Muscle of back (tissue), 11 donors: ENCODE data around the gene EVA1B. TPM values are rescaled to one million over a fixed set of nuclear protein-coding genes. Genes with fewer than 3 reads are reported as not detected.

Source experiments
- DNase-seq, 3 donors: peaks; one replicate each; pipeline versions ENCODE4 v3.0.0 to v3.0.0-alpha.2; 2013
- polyA plus RNA-seq, 10 donors: library from polyadenylated mRNA; unstranded; fragments of 120-200 nt; gene quantifications; one replicate each; pipeline ENCODE4 v1.2.1, GENCODE V29; 2013; ENCODE audit not compliant: insufficient read length in 10 of 10

The EVA1B gene
- polyA plus RNA-seq, 10 donors = 17.7 to 53.6 (median 29.9) TPM

- DNase-seq = no peak
Observed at GRCh38 chr1:36349839-36350238, 26.4 kb upstream of the EVA1B start.

GRCh38 chr1:36349241-36349671, 25.8 kb upstream of the EVA1B start:
- peak in 1 of 3 donors; percentile 44 for DNase-seq

DNA sequence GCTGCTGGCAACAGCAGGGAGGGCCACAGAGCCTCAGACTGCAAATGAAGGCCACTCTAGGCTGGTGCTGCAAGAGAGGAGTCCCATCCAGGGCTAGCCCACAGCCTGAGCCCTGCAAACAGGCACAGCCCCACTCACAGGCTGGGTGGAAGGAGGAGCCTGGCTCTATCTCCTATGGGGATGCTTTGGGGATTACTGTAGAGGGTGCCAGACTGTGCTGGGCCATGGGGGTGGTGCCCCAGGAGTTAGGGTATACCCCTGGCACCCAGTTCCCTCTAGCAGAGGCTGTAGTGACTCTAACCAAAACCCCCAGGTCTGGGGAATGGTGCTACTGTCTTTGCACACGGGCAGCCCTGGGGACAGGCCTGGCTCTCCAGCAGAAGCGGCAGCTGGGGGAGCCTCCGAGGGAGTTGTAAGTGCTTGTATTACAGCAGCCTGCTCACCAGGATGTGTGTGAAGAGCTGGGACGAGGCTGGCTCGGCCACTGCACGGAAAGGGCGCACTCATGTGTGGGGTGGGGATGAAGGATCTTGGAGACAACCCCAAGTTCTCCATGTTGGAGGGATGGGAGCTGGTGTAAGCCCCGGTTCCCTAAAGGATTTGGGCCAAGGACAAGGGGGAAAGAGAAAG, 23.4 kb upstream of the EVA1B start:
- DNase-seq = no peak

DNA sequence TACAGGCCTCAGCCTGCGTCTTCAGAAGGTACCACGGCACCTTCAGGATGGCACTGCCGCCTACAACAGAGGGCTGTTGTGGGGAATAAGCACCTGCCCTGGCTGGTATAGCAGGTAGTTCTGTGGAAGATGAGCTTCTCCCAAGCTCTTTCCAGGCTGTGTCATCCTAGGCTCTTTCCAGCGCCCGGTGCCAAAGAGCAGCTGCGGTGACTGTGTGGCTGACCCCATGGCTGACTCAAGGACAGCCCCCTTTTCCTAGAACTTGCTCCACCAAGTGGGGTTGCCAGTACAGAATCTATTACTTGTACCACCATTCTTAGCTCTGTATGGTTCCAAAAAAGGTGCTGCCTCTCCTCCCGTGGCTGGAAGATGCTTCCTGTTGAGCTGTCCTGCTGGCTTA, 21.9 kb upstream of the EVA1B start:
- DNase-seq = no peak

DNA sequence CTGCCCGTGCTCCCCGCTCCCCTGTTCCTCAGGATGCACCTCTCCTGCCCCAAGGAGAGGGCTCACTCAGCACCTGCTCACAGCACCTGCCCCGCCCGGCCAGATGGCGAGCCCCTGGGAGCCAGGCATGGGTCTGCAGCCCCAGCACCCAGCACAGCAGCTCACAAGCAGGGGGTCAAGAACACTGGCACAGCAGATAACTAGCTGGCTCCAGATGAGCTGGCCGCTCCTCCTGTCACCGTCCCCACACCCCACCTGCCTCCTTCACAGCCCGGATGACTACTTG, 20.9 kb upstream of the EVA1B start:
- DNase-seq = no peak

- DNase-seq = no peak
Observed at GRCh38 chr1:36343651-36344394, 20.4 kb upstream of the EVA1B start.

- peak in 1 of 3 donors; percentile 36 for DNase-seq
Observed at GRCh38 chr1:36342426-36343185, 19.2 kb upstream of the EVA1B start.

DNA sequence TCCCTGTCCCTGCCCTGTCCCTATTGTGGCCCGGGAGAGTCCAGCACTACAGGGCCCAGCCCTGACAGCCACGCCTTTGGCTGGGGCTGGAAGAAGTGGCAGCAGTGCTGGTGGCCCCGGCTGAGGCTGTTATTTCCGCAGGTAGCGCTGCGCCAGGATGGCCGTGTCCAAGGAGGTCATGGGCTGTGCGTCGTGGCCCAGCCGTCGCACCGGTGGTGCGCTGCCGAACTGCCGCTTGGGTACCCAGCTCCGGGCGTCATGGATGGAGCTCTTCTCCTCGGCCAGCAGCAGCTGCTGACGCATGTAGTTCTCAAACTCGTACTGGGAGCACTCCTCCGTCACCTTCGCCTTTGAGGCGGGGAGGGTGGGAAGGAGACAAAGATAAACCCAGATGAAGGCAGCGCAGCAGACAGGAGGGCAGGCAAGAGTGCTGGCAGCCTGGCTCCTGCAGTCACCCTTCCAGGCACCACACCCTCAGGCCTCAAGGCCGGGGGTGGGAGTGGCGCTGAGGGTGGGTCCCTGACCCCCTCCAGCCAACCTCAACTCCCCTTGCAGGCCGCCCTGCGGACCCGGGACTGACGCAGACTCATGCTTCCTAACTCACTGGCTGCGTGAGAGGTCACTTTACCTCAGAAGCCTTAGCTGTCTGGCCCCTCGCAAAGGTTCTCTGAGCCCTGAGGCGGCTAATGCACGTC, 18.3 kb upstream of the EVA1B start:
- no peak for DNase-seq

DNA sequence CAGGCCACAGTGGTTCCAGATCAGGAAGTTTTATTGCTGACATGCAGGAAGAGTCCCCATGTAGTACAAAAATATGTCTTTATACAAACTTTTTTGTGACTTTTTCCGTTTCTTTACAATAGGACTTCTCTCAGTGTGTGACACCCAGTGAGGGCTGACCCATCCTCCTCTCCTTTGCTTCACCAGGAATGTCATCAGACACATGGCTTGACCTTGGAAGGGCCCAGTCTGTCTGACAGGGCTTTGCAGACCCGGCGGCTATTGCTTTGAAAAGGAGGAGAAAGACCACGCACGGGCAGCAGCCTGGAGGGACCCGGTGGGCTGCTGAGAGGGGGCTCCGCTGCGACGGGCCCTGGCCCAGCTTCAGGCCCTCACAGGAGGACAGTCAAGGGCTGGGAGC, 16.2 kb upstream of the EVA1B start:
- no peak for DNase-seq

DNA sequence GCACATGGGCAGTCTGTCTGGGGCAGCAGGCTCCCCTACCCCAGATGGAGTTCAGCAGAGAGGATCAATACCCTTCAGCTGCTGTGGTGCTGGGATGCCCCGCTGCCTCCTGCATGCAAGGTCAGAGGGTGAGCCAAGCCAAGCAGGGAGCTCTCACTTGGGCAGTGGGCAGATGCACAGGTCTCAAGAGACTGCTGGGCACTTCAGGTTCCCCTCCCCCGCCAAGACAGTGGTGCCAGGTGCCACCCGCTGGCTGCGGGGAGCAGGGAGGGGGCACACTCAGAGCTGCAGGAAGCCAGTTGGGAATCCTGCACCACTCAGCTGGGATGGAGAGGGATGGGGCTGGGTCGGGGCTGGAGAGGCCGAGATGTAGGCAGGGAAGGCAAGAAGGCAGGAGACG, 15.8 kb upstream of the EVA1B start:
- DNase-seq = no peak

GRCh38 chr1:36337830-36338229, 14.4 kb upstream of the EVA1B start:
- no peak for DNase-seq

GRCh38 chr1:36330940-36331339, 7.5 kb upstream of the EVA1B start:
- no peak for DNase-seq

DNA sequence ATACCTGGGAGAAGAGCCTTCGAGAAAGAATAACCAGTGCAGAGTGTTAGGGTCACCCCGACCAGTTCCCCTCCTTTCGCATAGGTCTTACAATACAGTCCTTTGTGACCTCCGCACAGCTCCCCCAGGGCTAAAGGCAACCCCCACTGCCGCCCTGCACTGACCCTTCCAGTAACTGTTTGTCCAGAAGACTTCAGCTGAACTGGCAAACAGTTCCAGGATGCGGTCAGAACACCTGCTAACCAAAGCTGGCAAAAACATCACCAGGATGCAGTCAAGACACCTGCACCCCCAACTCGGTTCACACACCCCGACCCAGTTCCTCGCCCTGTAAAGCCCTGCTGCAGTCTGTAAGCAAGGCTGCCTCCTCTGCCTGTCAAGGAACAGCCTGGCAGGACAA, 6.4 kb upstream of the EVA1B start:
- DNase-seq = no peak

- peak in 1 of 3 donors; percentile 47 for DNase-seq
Observed at GRCh38 chr1:36328713-36329112, 5.3 kb upstream of the EVA1B start.

GRCh38 chr1:36328088-36328480, 4.6 kb upstream of the EVA1B start:
- no peak for DNase-seq

- no peak for DNase-seq
Observed at GRCh38 chr1:36327421-36328087, 4.1 kb upstream of the EVA1B start.

DNA sequence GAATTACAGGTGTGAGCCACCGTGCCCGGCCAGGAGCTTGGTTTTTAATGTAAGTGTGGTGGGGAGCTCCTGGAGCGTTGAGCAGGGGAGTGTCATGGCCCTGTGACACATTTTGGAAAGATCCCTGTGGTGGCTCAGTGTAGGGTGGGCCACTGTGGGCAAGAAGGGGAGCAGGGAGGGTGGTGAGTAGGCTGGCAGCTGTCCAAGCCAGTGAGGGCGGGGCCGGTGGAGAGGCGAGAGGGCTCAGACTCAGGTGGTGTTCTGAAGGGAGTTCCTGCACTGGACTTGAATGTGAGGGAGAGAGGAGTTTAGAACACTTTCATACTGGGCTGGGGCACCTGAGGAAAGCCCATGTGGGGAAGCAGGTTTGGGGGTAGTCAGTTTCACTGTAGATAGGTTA, 3.1 kb upstream of the EVA1B start:
- DNase-seq = no peak

DNA sequence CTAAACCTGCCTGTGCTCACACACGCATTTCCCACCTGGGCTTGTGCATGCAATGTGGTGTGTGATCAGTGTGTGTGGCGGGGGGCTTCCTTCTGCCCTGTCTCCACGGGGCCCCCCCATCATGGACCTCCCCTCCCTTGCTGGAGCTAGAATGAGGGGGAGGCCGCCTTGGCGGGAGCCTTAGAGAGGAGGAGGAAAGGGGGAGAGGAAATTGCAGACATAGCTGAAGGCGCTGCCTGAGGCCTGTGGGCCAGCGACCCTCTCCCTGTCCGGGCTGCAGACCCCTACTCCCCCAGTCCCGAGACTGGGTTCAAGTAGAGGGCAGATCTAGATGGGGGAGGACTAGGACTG, 883 bp upstream of the EVA1B start:
- peak in 1 of 3 donors; percentile 39 for DNase-seq

DNA sequence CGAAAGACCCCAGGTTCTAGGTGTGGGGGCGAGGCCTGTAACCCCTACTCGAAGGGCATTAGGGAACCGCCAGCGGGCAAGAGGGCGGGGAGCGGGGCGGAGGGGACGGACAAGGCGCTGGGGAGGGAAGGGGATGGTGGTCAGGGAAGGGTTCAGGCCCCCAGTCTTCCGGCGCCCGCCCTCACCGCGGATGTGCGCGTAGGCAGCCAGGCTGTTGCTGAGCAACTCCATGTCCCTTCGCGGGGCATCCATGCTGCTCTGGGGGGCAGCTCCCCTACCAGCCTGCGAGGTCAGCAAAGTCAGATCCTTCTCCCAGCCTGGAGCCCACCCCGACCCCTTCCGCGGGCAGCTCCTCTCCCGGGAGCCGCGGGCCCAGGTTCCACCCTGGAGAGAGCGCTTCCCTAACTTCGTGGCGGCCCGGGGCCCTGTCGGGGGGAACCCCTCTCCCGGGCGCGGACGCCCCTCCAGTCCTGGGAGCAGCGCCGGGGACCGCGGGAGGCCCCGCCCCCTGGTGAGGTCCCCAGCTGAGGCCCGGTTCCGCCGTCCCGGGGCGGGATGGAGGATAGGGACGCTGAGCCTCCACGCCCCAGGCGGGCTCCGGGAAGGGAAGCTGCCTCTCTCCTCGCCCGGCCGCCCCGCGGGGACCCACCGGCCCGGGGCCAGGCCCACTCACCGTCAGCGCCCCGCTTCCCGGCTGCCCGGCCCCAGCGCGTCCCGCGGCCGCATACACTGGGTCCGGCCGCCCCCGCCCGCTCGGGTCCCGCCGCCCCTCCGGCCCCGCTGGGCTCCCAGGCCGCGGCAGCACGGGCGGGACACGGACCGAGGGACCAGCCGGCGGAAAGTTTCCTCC, 434 bp downstream of the EVA1B start:
- DNase-seq = peak in 2 of 3 donors; percentile 67 to 87

- DNase-seq = peak in 1 of 3 donors; percentile 73
Observed at GRCh38 chr1:36322041-36322785, 1.2 kb downstream of the EVA1B start.
